ENCODE measurements around the gene CHRNA3. TPM values are rescaled to one million over a fixed set of nuclear protein-coding genes. Genes with fewer than 3 reads are reported as not detected.

The CHRNA3 gene
- total RNA-seq, 1 donor from 2014 or later = 0.46 TPM

DNA sequence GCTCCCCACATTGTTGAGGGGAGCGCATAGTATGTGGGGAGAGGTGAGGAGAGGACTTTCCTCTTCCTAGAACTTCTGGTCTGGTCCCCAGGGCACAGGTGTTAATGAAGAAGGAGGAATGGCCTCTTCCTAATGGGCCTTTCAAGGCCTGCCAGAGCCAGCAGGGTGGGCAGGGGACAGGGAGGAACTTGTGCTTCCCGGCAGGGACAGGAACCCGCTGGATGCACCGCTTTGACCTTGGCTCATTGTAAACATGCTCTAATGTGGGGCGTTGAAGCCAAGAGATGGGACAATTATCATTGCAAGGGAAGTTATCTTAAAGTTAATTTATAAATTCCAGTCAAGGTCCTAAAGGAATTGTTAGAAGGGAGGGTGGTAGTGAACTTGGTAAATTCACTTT is 41.2 kb upstream of the CHRNA3 start:
- Histone ChIP-seq H3K4me3 (ENCODE audit: low read depth, low read length) (no peak overlapping the region), H3K36me3 (ENCODE audit: control insufficient read depth, insufficient read depth, low read length) (no peaks in the 10 kb centered on the region), H3K27me3 (ENCODE audit: control insufficient read depth, insufficient read depth, low read length) (no peaks in the 10 kb centered on the region)
- TF ChIP-seq, protein P1, sequence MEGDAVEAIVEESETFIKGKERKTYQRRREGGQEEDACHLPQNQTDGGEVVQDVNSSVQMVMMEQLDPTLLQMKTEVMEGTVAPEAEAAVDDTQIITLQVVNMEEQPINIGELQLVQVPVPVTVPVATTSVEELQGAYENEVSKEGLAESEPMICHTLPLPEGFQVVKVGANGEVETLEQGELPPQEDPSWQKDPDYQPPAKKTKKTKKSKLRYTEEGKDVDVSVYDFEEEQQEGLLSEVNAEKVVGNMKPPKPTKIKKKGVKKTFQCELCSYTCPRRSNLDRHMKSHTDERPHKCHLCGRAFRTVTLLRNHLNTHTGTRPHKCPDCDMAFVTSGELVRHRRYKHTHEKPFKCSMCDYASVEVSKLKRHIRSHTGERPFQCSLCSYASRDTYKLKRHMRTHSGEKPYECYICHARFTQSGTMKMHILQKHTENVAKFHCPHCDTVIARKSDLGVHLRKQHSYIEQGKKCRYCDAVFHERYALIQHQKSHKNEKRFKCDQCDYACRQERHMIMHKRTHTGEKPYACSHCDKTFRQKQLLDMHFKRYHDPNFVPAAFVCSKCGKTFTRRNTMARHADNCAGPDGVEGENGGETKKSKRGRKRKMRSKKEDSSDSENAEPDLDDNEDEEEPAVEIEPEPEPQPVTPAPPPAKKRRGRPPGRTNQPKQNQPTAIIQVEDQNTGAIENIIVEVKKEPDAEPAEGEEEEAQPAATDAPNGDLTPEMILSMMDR (IDR thresholded peaks at IDR 0.05; ENCODE audit: insufficient read depth, low read length, poor library complexity, severe bottlenecking) = no peak
- no peak for DNase-seq (ENCODE audit: low read depth)

DNA sequence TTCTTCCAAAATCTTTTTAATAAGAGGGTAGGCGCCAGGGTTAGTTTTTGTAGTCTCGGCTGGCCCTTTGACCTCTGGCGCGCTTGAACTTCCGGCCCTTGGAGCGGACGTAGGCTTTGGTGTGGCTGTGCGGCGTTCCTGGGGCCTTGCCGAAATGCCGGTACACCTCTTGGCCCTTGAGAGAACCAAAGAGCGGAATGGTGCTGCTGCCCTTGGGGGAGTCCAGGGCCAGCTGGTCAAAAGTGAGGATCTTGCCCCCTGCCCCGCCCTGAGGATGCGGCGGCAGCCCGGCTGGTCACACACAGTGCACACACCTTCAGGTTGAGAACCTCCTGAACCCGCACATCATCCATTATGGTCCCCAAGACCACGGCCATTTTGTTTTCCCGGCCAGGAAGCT is 40.2 kb upstream of the CHRNA3 start:
- DNase-seq (ENCODE audit: low read depth) = no peak
- Histone ChIP-seq H3K4me3 (ENCODE audit: low read depth, low read length) (no peak overlapping the region), H3K27me3 (ENCODE audit: control insufficient read depth, insufficient read depth, low read length) (no peaks in the 10 kb centered on the region), H3K36me3 (ENCODE audit: control insufficient read depth, insufficient read depth, low read length) (no peaks in the 10 kb centered on the region)
- TF ChIP-seq, protein P1 (IDR thresholded peaks at IDR 0.05; ENCODE audit: insufficient read depth, low read length, poor library complexity, severe bottlenecking) = no peak

DNA sequence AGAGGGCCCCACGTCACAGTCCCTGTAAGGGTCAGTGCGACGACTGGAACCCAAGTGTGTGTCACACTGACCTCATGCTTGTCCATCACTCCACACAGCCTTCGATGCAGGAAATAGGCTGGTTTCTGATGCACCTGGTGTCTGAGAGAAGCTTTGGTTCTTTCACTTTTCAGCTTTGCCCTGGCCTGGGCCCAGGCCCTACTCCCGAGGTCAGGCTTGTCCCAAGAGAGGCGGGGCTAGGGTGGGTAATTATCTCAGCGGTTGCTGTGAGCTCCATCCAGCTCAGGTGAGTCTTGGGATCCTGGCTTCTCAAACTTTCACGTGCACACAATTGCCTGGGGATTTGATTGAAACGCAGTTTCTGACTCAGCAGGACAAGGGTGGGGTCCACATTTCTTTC is 39.8 kb upstream of the CHRNA3 start:
- TF ChIP-seq, protein P1 (IDR thresholded peaks at IDR 0.05; ENCODE audit: insufficient read depth, low read length, poor library complexity, severe bottlenecking) = no peak
- H3K36me3 ChIP-seq (ENCODE audit: control insufficient read depth, insufficient read depth, low read length) = no peaks in the 10 kb centered on the region
- H3K4me3 ChIP-seq (ENCODE audit: low read depth, low read length) = no peak overlapping the region

DNA sequence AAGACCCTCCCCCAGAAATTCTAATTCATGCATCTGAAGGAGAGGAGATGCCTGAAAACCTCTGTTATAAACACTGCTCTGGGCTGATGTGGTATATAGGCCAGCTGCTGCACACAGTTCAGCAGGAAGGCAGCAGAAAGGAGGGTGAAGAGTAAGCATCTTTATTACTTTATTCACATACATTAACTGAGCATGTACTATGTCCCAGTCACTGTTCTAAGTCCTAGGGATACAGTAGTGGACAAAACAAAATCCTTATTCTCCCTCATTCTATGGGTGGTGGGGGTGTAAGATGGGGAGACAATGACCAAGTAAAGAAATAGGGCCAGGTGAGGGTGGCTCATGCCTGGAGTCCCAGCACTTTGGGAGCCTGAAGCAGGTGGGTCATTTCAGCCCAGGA is 38.0 kb upstream of the CHRNA3 start:
- DNase-seq (ENCODE audit: low read depth) = no peak
- TF ChIP-seq, protein P1 (IDR thresholded peaks at IDR 0.05; ENCODE audit: insufficient read depth, low read length, poor library complexity, severe bottlenecking) = no peak
- H3K4me3 ChIP-seq (ENCODE audit: low read depth, low read length) = no peak overlapping the region
- H3K36me3 ChIP-seq (ENCODE audit: control insufficient read depth, insufficient read depth, low read length) = no peaks in the 10 kb centered on the region
- no peaks in the 10 kb centered on the region for H3K27me3 ChIP-seq (ENCODE audit: control insufficient read depth, insufficient read depth, low read length)

More for the DNA sequence above, 39.8 kb upstream of the CHRNA3 start:
- H3K27me3 ChIP-seq (ENCODE audit: control insufficient read depth, insufficient read depth, low read length) = no peaks in the 10 kb centered on the region
- DNase-seq (ENCODE audit: low read depth) = no peak

DNA sequence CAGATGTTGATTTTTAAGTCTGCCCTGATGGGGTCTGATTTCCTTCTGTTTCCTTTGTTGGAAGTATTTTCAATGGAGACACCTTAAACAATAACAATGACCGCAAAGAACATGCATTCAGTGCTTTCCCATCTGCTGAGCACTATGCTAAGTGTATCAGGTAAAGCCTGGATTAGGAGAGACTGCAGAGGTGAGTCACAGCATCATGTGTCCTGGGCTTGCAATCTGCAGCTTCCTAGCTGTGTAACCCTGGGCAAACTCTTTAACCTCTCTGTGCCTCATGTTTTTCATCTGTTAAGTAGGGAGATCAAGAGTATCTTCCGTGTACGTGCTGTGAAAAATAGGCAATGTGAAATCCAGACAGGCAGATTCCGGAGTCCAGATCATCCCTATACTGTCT is 33.5 kb upstream of the CHRNA3 start:
- Histone ChIP-seq H3K27me3 (ENCODE audit: control insufficient read depth, insufficient read depth, low read length) (no peaks in the 10 kb centered on the region), H3K36me3 (ENCODE audit: control insufficient read depth, insufficient read depth, low read length) (no peaks in the 10 kb centered on the region), H3K4me3 (ENCODE audit: low read depth, low read length) (no peak overlapping the region)
- TF ChIP-seq, protein P1 (IDR thresholded peaks at IDR 0.05; ENCODE audit: insufficient read depth, low read length, poor library complexity, severe bottlenecking) = no peak
- no peak for DNase-seq (ENCODE audit: low read depth)

DNA sequence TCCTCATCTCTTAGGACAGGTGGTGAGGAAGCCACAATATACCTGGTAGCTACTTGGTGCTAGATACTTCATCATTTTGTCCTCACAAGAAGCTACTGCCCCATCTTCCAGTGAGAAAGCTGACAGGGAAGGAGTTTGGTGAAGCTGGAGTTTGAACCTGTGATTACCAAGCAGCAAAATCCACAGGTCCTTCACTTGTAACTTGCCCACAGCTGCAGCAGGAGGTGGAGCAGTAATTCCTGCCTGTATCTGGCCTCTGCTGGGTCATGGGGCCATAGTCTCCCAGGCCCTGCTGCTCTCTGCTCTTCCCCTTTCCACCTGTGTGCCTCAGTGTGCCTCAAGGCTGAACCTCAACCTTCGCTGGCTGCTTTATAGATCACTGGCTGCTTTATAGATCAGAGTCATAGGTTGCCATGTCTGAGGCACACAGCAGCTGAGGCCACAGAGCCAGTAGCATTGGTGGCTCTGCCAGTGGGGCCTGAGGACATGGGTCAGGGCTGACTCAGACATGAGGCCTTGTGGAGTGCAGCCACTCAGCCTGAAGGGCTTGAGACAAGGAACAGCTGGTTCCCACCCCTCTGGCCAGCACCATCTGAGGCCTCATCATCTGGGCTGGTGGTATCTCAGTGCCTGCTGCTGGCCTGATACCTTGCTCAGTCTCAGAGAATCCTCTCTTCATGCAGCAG is 31.3 kb upstream of the CHRNA3 start:
- Histone ChIP-seq H3K36me3 (ENCODE audit: control insufficient read depth, insufficient read depth, low read length) (no peaks in the 10 kb centered on the region), H3K4me3 (ENCODE audit: low read depth, low read length) (no peak overlapping the region), H3K27me3 (ENCODE audit: control insufficient read depth, insufficient read depth, low read length) (no peaks in the 10 kb centered on the region)
- TF ChIP-seq, protein P1 (IDR thresholded peaks at IDR 0.05; ENCODE audit: insufficient read depth, low read length, poor library complexity, severe bottlenecking) = no peak
- DNase-seq (ENCODE audit: low read depth) = no peak
